Endodermal cell (in vitro differentiated cells): ENCODE results near the gene PPIL1. TPM values are rescaled to one million over a fixed set of nuclear protein-coding genes. Genes with fewer than 3 reads are reported as not detected.

ENCODE experiments used
- DNase-seq: peaks from one replicate; pipeline ENCODE4 v3.0.0-alpha.2; 2017
- H3K27ac ChIP-seq: 2 replicates; pipeline ENCODE4 v1.5.1; 2013; ENCODE audit warnings: mild to moderate bottlenecking, low read depth, low read length, moderate library complexity
- H3K27me3 ChIP-seq: 2 replicates; pipeline ENCODE4 v1.6.1; 2013; ENCODE audit warnings: mild to moderate bottlenecking, low read length, moderate library complexity; ENCODE audit not compliant: insufficient read depth, control insufficient read depth, poor library complexity, severe bottlenecking
- H3K36me3 ChIP-seq: 2 replicates; pipeline ENCODE4 v1.7.0; 2013; ENCODE audit warnings: mild to moderate bottlenecking, low read length, moderate library complexity; ENCODE audit not compliant: control insufficient read depth, insufficient read depth
- H3K4me1 ChIP-seq: one replicate; pipeline ENCODE4 v1.7.0; 2013; ENCODE audit warnings: low read length; ENCODE audit not compliant: control insufficient read depth, insufficient read depth
- H3K4me3 ChIP-seq: 2 replicates; pipeline ENCODE4 v1.5.1; 2013; ENCODE audit warnings: mild to moderate bottlenecking, low read length, moderate library complexity
- H3K9ac ChIP-seq: 2 replicates; pipeline ENCODE4 v1.6.1; 2013; ENCODE audit warnings: mild to moderate bottlenecking, low read length, moderate library complexity; ENCODE audit not compliant: poor library complexity, severe bottlenecking; ENCODE audit errors: extremely low read depth
- H3K9me3 ChIP-seq: 2 replicates; pipeline ENCODE4 v1.6.1; 2013; ENCODE audit warnings: mild to moderate bottlenecking, low read length, moderate library complexity; ENCODE audit not compliant: control insufficient read depth
- H3K27ac Mint-ChIP-seq: 2 replicates; pipeline ENCODE4 v1.8.0; 2020; ENCODE audit warnings: mixed read lengths
- H3K27me3 Mint-ChIP-seq: 2 replicates; pipeline ENCODE4 v1.8.0; 2021; ENCODE audit warnings: mild to moderate bottlenecking, mixed read lengths; ENCODE audit not compliant: insufficient read depth
- H3K36me3 Mint-ChIP-seq: 2 replicates; pipeline ENCODE4 v1.8.0; 2020; ENCODE audit warnings: low read depth, mixed read lengths
- H3K4me1 Mint-ChIP-seq: 2 replicates; pipeline ENCODE4 v1.8.0; 2020; ENCODE audit warnings: mixed read lengths
- H3K4me3 Mint-ChIP-seq: 2 replicates; pipeline ENCODE4 v1.8.0; 2020; ENCODE audit warnings: mild to moderate bottlenecking, moderate library complexity, mixed read lengths
- H3K9me3 Mint-ChIP-seq: 2 replicates; pipeline ENCODE4 v1.8.0; 2020; ENCODE audit warnings: mild to moderate bottlenecking, mixed read lengths
- CTCF ChIP-seq: fragments of 200-600 bp; sonication (generic); conservative IDR thresholded peaks from 2 replicates; pipeline ENCODE4 v1.5.0; 2021; ENCODE audit warnings: antibody characterized with exemption, mild to moderate bottlenecking
- WGBS, 2 experiments: methylation state at CpG; one replicate each; pipeline versions ENCODE4 v1.1.5 to v1.1.7; 2013; ENCODE audit warnings: missing lambda C conversion rate in 2 of 2, mixed read lengths in 1 of 2; ENCODE audit not compliant: insufficient coverage in 1 of 2, insufficient read length in 1 of 2; 5-methylcytosine and 5-hydroxymethylcytosine counted together
- total RNA-seq, 2 donors: library from RNA; stranded (reverse); fragmentation: NEBNext Ultra II Directional in 1 of 2; extraction: Animal tissue kit (Norgen Biotek cat#: 25700) in 1 of 2; gene quantifications; 2 replicates in 1 of 2; 3 replicates in 1 of 2; pipeline ENCODE4 v1.2.1, GENCODE V29; 2021

Gene PPIL1
- total RNA-seq, 2 donors from 2014 or later, result 36.7 to 53.3 TPM

GRCh38 chr6:36839749-36840431, 34.7 kb downstream of the PPIL1 start:
- Mint-ChIP-seq H3K27ac (no peak overlapping the region), H3K4me1 (peaks cover 13% of the 10 kb centered on the region), H3K4me3 (peak overlapping the region; percentile 60), H3K36me3 (no peaks in the 10 kb centered on the region), H3K27me3 (peaks cover 91% of the 10 kb centered on the region), H3K9me3 (no peaks in the 10 kb centered on the region)
- peak; percentile 57 for TF ChIP-seq CTCF
- Histone ChIP-seq H3K4me1 (peaks cover 3% of the 10 kb centered on the region), H3K27ac (no peak overlapping the region), H3K27me3 (peaks cover 80% of the 10 kb centered on the region), H3K9ac (no peak overlapping the region), H3K9me3 (no peaks in the 10 kb centered on the region), H3K36me3 (no peaks in the 10 kb centered on the region), H3K4me3 (peak overlapping the region; percentile 74)
- DNase-seq, result peak; percentile 79
- WGBS, 2 experiments, result 1% methylated on average over 50 of the region's 70 CpGs; no CpG with 5 or more reads in 1 of the 2 experiments

DNA sequence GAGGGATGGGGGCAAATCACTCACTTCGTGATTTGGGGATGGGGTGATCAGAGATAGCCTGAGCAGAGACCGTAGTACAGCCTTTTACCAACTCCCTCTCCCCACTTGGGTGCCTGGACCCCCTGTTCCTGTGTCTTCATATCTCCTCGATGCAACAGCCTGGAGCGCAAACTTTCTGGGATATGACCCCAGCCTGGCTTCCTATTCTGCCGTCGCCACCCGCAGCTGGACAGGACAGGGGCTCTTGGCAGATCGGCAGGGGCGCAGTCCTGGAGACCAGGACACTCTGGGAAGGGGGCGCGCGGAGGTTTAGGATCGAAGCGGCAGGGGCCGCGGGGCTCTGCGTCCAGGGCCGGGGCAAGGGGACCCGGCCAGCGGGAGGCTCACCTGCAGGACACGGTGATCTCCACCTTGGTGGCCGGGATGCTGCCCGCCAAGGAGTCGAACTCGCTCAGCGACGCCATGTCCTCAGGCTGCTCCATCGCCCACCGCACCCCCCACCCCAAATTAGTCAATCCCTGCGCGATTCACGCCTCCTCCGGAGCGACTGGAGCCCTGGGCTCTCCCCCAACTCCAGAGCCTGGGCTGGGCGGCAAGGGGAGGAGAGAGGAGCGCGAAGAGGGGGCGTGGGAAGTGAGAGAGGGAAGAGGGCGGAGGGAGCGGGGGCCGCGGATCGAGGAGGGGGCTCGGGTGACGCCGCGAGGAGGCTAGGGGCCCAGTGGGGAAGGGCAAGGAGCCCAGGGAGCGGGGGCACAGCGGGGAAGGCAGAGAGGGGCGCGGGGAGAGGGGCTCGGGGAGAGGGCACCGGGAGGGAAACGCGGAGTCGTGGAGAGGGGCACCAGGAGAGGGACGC, 35.5 kb downstream of the PPIL1 start, which contains the start of gene CPNE5:
Gene CPNE5, minus strand, starts transcription at position 549 of the 853 bp plus-strand sequence. Its CDS starts 67 bp downstream, at position 482.
- no peak within 1 kb of the TSS for H3K9ac ChIP-seq
- Mint-ChIP-seq H3K4me3 (peak within 1 kb of the TSS; percentile 60), H3K36me3 (no peaks in the 10 kb centered on the region), H3K9me3 (no peaks in the 10 kb centered on the region), H3K4me1 (peaks cover 11% of the 10 kb centered on the region), H3K27me3 (peaks cover 86% of the 10 kb centered on the region), H3K27ac (no peak within 1 kb of the TSS)
- peaks cover 82% of the 10 kb centered on the region for H3K27me3 ChIP-seq
- H3K4me3 ChIP-seq, result peak within 1 kb of the TSS; percentile 74
- no peaks in the 10 kb centered on the region for H3K36me3 ChIP-seq
- peaks cover 3% of the 10 kb centered on the region for H3K4me1 ChIP-seq
- DNase-seq, result peak; percentile 75
- WGBS, 2 experiments, result 7 to 17% methylated on average over 15 to 57 of the region's 57 CpGs
- TF ChIP-seq CTCF, result no peak
- no peaks in the 10 kb centered on the region for H3K9me3 ChIP-seq
- H3K27ac ChIP-seq, result no peak within 1 kb of the TSS

- Histone ChIP-seq H3K27me3 (peaks cover 74% of the 10 kb centered on the region), H3K27ac (no peak overlapping the region), H3K9ac (no peak overlapping the region), H3K36me3 (no peaks in the 10 kb centered on the region), H3K4me3 (no peak overlapping the region), H3K4me1 (peaks cover 3% of the 10 kb centered on the region), H3K9me3 (no peaks in the 10 kb centered on the region)
- no peak overlapping the region for H3K27ac Mint-ChIP-seq
- peaks cover 11% of the 10 kb centered on the region for H3K4me1 Mint-ChIP-seq
- H3K27me3 Mint-ChIP-seq, result peaks cover 77% of the 10 kb centered on the region
- H3K9me3 Mint-ChIP-seq, result peaks cover 5% of the 10 kb centered on the region
- no peak for TF ChIP-seq CTCF
- H3K4me3 Mint-ChIP-seq, result no peak overlapping the region
- no peaks in the 10 kb centered on the region for H3K36me3 Mint-ChIP-seq
- DNase-seq, result no peak
- 90 to 91% methylated on average over 6 of the region's 6 CpGs for WGBS, 2 experiments
These were observed 36.9 kb downstream of the PPIL1 start for GRCh38 chr6:36837686-36838085.
